T47D (cell line): Measurements from ENCODE around the gene LENG9.
A peak's percentile ranks its signal among the peaks of the same experiment; 100 is the strongest.
"Not testable (repeated sequence)": the region's sequence is repeated elsewhere in the genome, so short reads cannot be mapped to it uniquely, and the experiment has no call there.

Experiments
- DNase-seq, 2 experiments: peaks; one replicate each; pipeline versions ENCODE4 v3.0.0 to v3.0.0-alpha.2; 2011 to 2012; ENCODE audit warnings: low read depth in 1 of 2, low spot score in 1 of 2
- JUND ChIP-seq: IDR thresholded peaks from 2 replicates; pipeline ENCODE4 v1.6.1; 2012; ENCODE audit warnings: low read depth
- in situ Hi-C: cut with HindIII; loops from 2 replicates; pipeline ENCODE4 v1.10.0; 2016; ENCODE audit warnings: low sequenced_read_pairs, low pct_unique_long_range_greater_than_20kb

The LENG9 gene

GRCh38 chr19:54463531-54464043 lies at the start of gene LENG9:
Gene LENG9, minus strand, starts transcription at chr19:54463778. Its CDS starts 252 bp downstream, at chr19:54463526.
- in situ Hi-C loops: no loop called here

GRCh38 chr19:54509200-54509940 lies 45.8 kb upstream of the LENG9 start:
- in situ Hi-C loops, DNase-seq: not testable (repeated sequence)

More at GRCh38 chr19:54463531-54464043, at the start of gene LENG9:
- DNase-seq: peak; percentile 72 to 99
- TF ChIP-seq JUND: no peak

GRCh38 chr19:54508487-54508886 lies 44.9 kb upstream of the LENG9 start:
- in situ Hi-C loops, DNase-seq: not testable (repeated sequence)

- no peak for DNase-seq
- in situ Hi-C loops: no loop called here
- TF ChIP-seq JUND: no peak
These were observed 44.2 kb upstream of the LENG9 start for GRCh38 chr19:54507824-54508223.

- in situ Hi-C loops, DNase-seq: not testable (repeated sequence)
These were observed 43.6 kb upstream of the LENG9 start for GRCh38 chr19:54507038-54507717.

- DNase-seq: no peak
- TF ChIP-seq JUND: no peak
- in situ Hi-C loops: no loop called here
These were observed 42.5 kb upstream of the LENG9 start for GRCh38 chr19:54506079-54506478.

- DNase-seq, in situ Hi-C loops: not testable (repeated sequence)
These were observed 42.0 kb upstream of the LENG9 start for GRCh38 chr19:54505542-54505941.

GRCh38 chr19:54502518-54503048 lies 39.0 kb upstream of the LENG9 start, which contains the start of gene LAIR2:
Gene LAIR2, plus strand, starts transcription at chr19:54502831. Its CDS starts 88 bp downstream, at chr19:54502919.
- no peak for DNase-seq
- in situ Hi-C loops: no loop called here
- no peak for TF ChIP-seq JUND

- DNase-seq, in situ Hi-C loops: not testable (repeated sequence)
These were observed 34.8 kb upstream of the LENG9 start for GRCh38 chr19:54498451-54498772.

- in situ Hi-C loops: not testable (repeated sequence)
These were observed 34.3 kb upstream of the LENG9 start for GRCh38 chr19:54497747-54498450.

GRCh38 chr19:54495284-54495683 lies 31.7 kb upstream of the LENG9 start:
- DNase-seq, in situ Hi-C loops: not testable (repeated sequence)

More at GRCh38 chr19:54497747-54498450, 34.3 kb upstream of the LENG9 start:
- DNase-seq: not testable (repeated sequence)

GRCh38 chr19:54493967-54494585 lies 30.5 kb upstream of the LENG9 start:
- no peak for DNase-seq
- in situ Hi-C loops: no loop called here
- TF ChIP-seq JUND: no peak

GRCh38 chr19:54493056-54493455 lies 29.5 kb upstream of the LENG9 start:
- not testable (repeated sequence) for DNase-seq

More at GRCh38 chr19:54493056-54493455, 29.5 kb upstream of the LENG9 start:
- in situ Hi-C loops: not testable (repeated sequence)
